Fibroblast of skin of left biceps (primary cell): ENCODE measurements around the gene ZNF528.

Experiments used
- DNase-seq, 2 experiments: peaks; one replicate each; pipeline ENCODE4 v3.0.0-alpha.2; 2013; ENCODE audit warnings: low read depth in 2 of 2

The ZNF528 gene

GRCh38 chr19:52397310-52398080 lies at the start of gene ZNF528:
TSS of gene ZNF528 (plus strand) at chr19:52397849. CDS start at chr19:52402014, 4,165 bp downstream.
- peak; percentile 84 to 87 for DNase-seq

- DNase-seq = no peak
Observed at GRCh38 chr19:52351512-52351911, 46.1 kb upstream of the ZNF528 start.

GRCh38 chr19:52366414-52366824 lies 31.2 kb upstream of the ZNF528 start:
- no peak for DNase-seq

GRCh38 chr19:52369559-52370340 lies 27.9 kb upstream of the ZNF528 start, which contains the start of gene ZNF880:
TSS of gene ZNF880 (plus strand) at chr19:52369923. CDS start at chr19:52369966, 43 bp downstream.
- peak; percentile 82 to 83 for DNase-seq

GRCh38 chr19:52370341-52370710 lies 27.3 kb upstream of the ZNF528 start:
- DNase-seq = no peak

GRCh38 chr19:52391135-52391534 lies 6.5 kb upstream of the ZNF528 start:
- no peak for DNase-seq

GRCh38 chr19:52398081-52398441 lies 412 bp downstream of the ZNF528 start:
- no peak for DNase-seq

GRCh38 chr19:52410276-52410675 lies 12.6 kb downstream of the ZNF528 start:
- no peak for DNase-seq

GRCh38 chr19:52415711-52416110 lies 18.1 kb downstream of the ZNF528 start:
- no peak for DNase-seq

GRCh38 chr19:52428937-52429336 lies 31.3 kb downstream of the ZNF528 start, which contains the start of gene ZNF534:
TSS of gene ZNF534 (plus strand) at chr19:52429148. CDS start at chr19:52431475, 2,327 bp downstream.
- no peak for DNase-seq

GRCh38 chr19:52442179-52442578 lies 44.5 kb downstream of the ZNF528 start:
- no peak for DNase-seq

GRCh38 chr19:52444506-52444905 lies 46.9 kb downstream of the ZNF528 start:
- DNase-seq = no peak

- no peak for DNase-seq
Observed at GRCh38 chr19:52451241-52451640, 53.6 kb downstream of the ZNF528 start.

- DNase-seq = peak; percentile 58
Observed at GRCh38 chr19:52453324-52454094, 55.9 kb downstream of the ZNF528 start, which contains the start of gene ZNF578. TSS of gene ZNF578 (plus strand) at chr19:52453553. CDS start at chr19:52501846, 48,293 bp downstream.

- DNase-seq = no peak
Observed at GRCh38 chr19:52464798-52465470, 67.3 kb downstream of the ZNF528 start.
